GM19035 (cell line): Measurements from ENCODE around the gene RAB6D.
"Not testable (repeated sequence)": the region's sequence is repeated elsewhere in the genome, so short reads cannot be mapped to it uniquely, and the experiment has no call there.

Experiments used
- ATAC-seq: cut with Tn5 transposase; IDR thresholded peaks from one replicate; pipeline ENCODE4 v1.9.1; 2021; ENCODE audit not compliant: unreplicated experiment

Gene RAB6D

GRCh38 chr2:131367352-131367751 is 3.4 kb upstream of the RAB6D start:
- ATAC-seq, result no peak

GRCh38 chr2:131366643-131367042 is 2.7 kb upstream of the RAB6D start:
- ATAC-seq, result no peak

GRCh38 chr2:131365452-131365851 is 1.5 kb upstream of the RAB6D start:
- ATAC-seq, result no peak

GRCh38 chr2:131363213-131363612 is 755 bp downstream of the RAB6D start:
- ATAC-seq, result not testable (repeated sequence)

- ATAC-seq, result not testable (repeated sequence)
These were observed 2.2 kb downstream of the RAB6D start for GRCh38 chr2:131361773-131362172.

- not testable (repeated sequence) for ATAC-seq
These were observed 10.7 kb downstream of the RAB6D start for GRCh38 chr2:131353167-131353697.

GRCh38 chr2:131349021-131349420 is 14.9 kb downstream of the RAB6D start:
- ATAC-seq, result no peak

- not testable (repeated sequence) for ATAC-seq
These were observed 16.9 kb downstream of the RAB6D start for GRCh38 chr2:131347035-131347434.

GRCh38 chr2:131339307-131339706 is 24.7 kb downstream of the RAB6D start:
- ATAC-seq, result not testable (repeated sequence)

GRCh38 chr2:131335319-131335718 is 28.6 kb downstream of the RAB6D start:
- ATAC-seq, result not testable (repeated sequence)

GRCh38 chr2:131332709-131333108 is 31.3 kb downstream of the RAB6D start:
- ATAC-seq, result not testable (repeated sequence)

- ATAC-seq, result not testable (repeated sequence)
These were observed 33.0 kb downstream of the RAB6D start for GRCh38 chr2:131331000-131331399.

GRCh38 chr2:131322209-131322608 is 41.8 kb downstream of the RAB6D start:
- ATAC-seq, result no peak

- ATAC-seq, result not testable (repeated sequence)
These were observed 42.6 kb downstream of the RAB6D start for GRCh38 chr2:131321344-131321743.

GRCh38 chr2:131311001-131311400 is 53.0 kb downstream of the RAB6D start:
- not testable (repeated sequence) for ATAC-seq
